Measurements from ENCODE around the gene NUP98.

GRCh38 chr11:3823303-3823702 lies 25.9 kb upstream of the NUP98 start:
- TF ChIP-seq CTCF (conservative IDR thresholded peaks at IDR 0.05; ENCODE audit: low read length): no peak
- no peak for TF ChIP-seq EZH2phosphoT487 (IDR thresholded peaks at IDR 0.05; ENCODE audit: borderline replicate concordance)
